Esophagus muscularis mucosa (tissue), 4 donors: ENCODE data around the gene KDM4D. TPM values are rescaled to one million over a fixed set of nuclear protein-coding genes. Genes with fewer than 3 reads are reported as not detected.
"Not testable (repeated sequence)": the region's sequence is repeated elsewhere in the genome, so short reads cannot be mapped to it uniquely, and the experiment has no call there.

Source experiments
- DNase-seq: peaks from one replicate; pipeline ENCODE4 v3.0.0-alpha.2; 2017; ENCODE audit errors: extremely low spot score
- H3K27ac ChIP-seq, 4 donors: fragments of 200-600 bp; sonication (generic); replicated peaks in 1 of 4; 1 replicate in 3 of 4; 2 replicates in 1 of 4; pipeline ENCODE4 v1.5.1; 2016 to 2019; ENCODE audit warnings: mild to moderate bottlenecking in 1 of 4
- H3K27me3 ChIP-seq, 4 donors: fragments of 200-600 bp; sonication (generic); one replicate each; pipeline versions ENCODE4 v1.5.1 to v1.6.0; 2016 to 2019
- H3K36me3 ChIP-seq, 4 donors: fragments of 200-600 bp; sonication (generic); one replicate each; pipeline ENCODE4 v1.5.1; 2016 to 2019
- H3K4me1 ChIP-seq, 4 donors: fragments of 200-600 bp; sonication (generic); one replicate each; pipeline ENCODE4 v1.5.1; 2016 to 2019
- H3K4me3 ChIP-seq, 4 donors: fragments of 200-600 bp; sonication (generic); 1 replicate in 2 of 4; 2 replicates in 2 of 4; pipeline ENCODE4 v1.5.1; 2016 to 2019; ENCODE audit warnings: mild to moderate bottlenecking in 4 of 4, moderate library complexity in 1 of 4
- H3K9me3 ChIP-seq, 4 donors: fragments of 200-600 bp; sonication (generic); 1 replicate in 3 of 4; 2 replicates in 1 of 4; pipeline ENCODE4 v1.5.1; 2016 to 2019
- EP300 ChIP-seq: sonication (generic); formaldehyde crosslinking; IDR thresholded peaks from one replicate; pipeline ENCODE4 v1.6.1; 2017; ENCODE audit warnings: antibody characterized with exemption
- POLR2A ChIP-seq: fragments of 450-650 bp; IDR thresholded peaks from one replicate; pipeline ENCODE4 v1.6.1; 2017; ENCODE audit warnings: antibody characterized with exemption, moderate library complexity, mild to moderate bottlenecking, low read depth
- POLR2AphosphoS5 ChIP-seq, 2 donors: sonication (generic); formaldehyde crosslinking; IDR thresholded peaks; one replicate each; pipeline ENCODE4 v1.6.1; 2017; ENCODE audit warnings: antibody characterized with exemption in 2 of 2
- WGBS: methylation state at CpG from one replicate; pipeline ENCODE4 v1.1.5; 2018; 5-methylcytosine and 5-hydroxymethylcytosine counted together
- intact Hi-C: fragments of 100-400 bp; cut with DNase I; formaldehyde crosslinking; loops from one replicate; pipeline ENCODE4 v1.15.1; 2023
- total RNA-seq, 4 donors: library from RNA; depleted of rRNA; stranded (reverse); fragments of >200 nt; gene quantifications; one replicate each; pipeline versions ENCODE4 v1.1.0 to v1.2.1, GENCODE V29; 2016
- TF ChIP-seq, protein P1 (sequence below), 3 experiments: fragments of 200-600 bp in 2 of 3; fragments of 450-650 bp in 1 of 3; sonication (generic) in 2 of 3; IDR thresholded peaks; one replicate each; pipeline ENCODE4 v1.5.1; 2017 to 2019; ENCODE audit warnings: antibody characterized with exemption in 3 of 3, mild to moderate bottlenecking in 2 of 3, moderate library complexity in 1 of 3

Gene KDM4D
- total RNA-seq, 4 donors from 2014 or later = under 0.01 to 0.58 (median 0.40) TPM

DNA sequence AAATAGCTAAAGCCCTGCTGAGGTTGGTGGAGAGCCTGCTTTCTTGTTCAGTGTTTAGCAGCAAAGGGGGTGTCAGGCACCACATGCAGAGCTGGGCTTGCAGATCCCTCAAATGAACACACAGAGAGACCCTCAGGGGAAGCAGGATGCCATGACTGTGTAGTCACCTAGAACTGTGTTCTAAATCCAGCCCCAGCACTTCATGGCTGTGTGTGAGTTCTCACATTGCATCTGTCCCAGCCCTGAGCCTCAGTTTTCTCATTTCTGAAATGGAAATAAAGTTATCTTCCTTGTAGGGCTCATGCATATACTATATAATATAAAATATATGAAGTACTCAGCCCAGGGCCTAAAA is 47.3 kb upstream of the KDM4D start:
- Histone ChIP-seq H3K27ac (peak overlapping the region; percentile 69 to 76 (median 72)), H3K27me3 (no peaks in the 10 kb centered on the region)

GRCh38 chr11:94926698-94927237 is 46.7 kb upstream of the KDM4D start:
- Histone ChIP-seq H3K27ac (peak overlapping the region; percentile 69 to 76 (median 72)), H3K4me3 (no peak overlapping the region), H3K27me3 (no peaks in the 10 kb centered on the region), H3K9me3 (no peaks in the 10 kb centered on the region), H3K4me1 (peaks cover 36 to 50% (median 49%) of the 10 kb centered on the region in 4 donors), H3K36me3 (no peaks in the 10 kb centered on the region)
- under 1% methylated on average over 6 of the region's 6 CpGs for WGBS
- DNase-seq = no peak
- TF ChIP-seq POLR2AphosphoS5 (IDR thresholded peaks at IDR 0.05) = peak; percentile 55 to 57
- TF ChIP-seq, protein P1, sequence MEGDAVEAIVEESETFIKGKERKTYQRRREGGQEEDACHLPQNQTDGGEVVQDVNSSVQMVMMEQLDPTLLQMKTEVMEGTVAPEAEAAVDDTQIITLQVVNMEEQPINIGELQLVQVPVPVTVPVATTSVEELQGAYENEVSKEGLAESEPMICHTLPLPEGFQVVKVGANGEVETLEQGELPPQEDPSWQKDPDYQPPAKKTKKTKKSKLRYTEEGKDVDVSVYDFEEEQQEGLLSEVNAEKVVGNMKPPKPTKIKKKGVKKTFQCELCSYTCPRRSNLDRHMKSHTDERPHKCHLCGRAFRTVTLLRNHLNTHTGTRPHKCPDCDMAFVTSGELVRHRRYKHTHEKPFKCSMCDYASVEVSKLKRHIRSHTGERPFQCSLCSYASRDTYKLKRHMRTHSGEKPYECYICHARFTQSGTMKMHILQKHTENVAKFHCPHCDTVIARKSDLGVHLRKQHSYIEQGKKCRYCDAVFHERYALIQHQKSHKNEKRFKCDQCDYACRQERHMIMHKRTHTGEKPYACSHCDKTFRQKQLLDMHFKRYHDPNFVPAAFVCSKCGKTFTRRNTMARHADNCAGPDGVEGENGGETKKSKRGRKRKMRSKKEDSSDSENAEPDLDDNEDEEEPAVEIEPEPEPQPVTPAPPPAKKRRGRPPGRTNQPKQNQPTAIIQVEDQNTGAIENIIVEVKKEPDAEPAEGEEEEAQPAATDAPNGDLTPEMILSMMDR (IDR thresholded peaks at IDR 0.05) = no peak
- intact Hi-C loops = no loop called here

More for the DNA sequence above, 47.3 kb upstream of the KDM4D start:
- no peak for DNase-seq
- Histone ChIP-seq H3K36me3 (no peaks in the 10 kb centered on the region), H3K4me3 (no peak overlapping the region), H3K4me1 (peaks cover 36 to 50% (median 49%) of the 10 kb centered on the region in 4 donors), H3K9me3 (no peaks in the 10 kb centered on the region)
- intact Hi-C loops = no loop called here
- TF ChIP-seq, protein P1 (IDR thresholded peaks at IDR 0.05) = no peak
- TF ChIP-seq EP300 = no peak

DNA sequence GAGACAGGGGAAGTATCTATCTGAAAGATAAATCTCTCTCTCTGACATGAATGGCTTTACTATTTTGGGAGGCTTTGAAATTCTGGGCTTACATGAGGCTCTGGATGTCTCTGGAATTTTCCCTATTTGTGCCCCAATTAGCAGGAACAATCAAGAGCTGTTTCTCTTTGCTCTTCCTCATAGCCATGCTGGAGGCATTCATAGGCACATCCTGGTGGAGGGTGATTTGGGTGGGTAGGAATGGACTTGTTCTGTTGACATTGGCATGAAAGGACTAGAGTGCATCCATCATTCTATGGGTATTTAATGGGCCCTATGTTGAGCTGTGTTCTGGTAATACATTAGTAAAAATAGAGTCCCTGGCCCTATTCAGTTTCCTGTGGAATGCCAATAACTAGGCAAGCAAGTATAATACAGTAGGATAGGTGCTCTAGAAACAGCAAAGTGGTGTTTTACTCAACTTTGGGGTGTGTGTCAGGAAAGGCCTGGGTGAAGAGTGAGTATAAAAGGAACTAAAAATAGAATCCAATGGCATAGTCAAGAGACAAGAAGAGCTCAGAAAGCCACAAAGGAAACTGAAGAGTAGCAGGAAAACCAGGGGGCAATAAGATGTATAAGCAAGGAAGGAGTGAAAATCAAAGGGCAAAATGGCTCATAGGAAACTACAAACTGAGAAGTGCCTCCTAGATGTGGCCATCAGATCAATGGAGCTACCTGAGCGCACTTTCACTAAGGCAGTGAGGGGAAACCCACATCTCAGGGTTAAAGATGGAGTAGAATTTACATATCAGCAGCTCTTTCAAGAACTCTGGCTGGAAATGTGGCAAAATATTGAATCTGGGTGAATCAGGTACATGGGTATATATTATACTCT is 45.2 kb upstream of the KDM4D start:
- 96% methylated on average over 1 of the region's 1 CpG for WGBS
- Histone ChIP-seq H3K9me3 (no peaks in the 10 kb centered on the region), H3K27ac (peak overlapping the region; percentile 69 to 76 (median 72)), H3K4me3 (no peak overlapping the region), H3K36me3 (no peaks in the 10 kb centered on the region), H3K27me3 (no peaks in the 10 kb centered on the region), H3K4me1 (peaks cover 42 to 58% (median 56%) of the 10 kb centered on the region in 4 donors)
- no peak for DNase-seq
- TF ChIP-seq EP300 (no peak), POLR2A (no peak), POLR2AphosphoS5 (IDR thresholded peaks at IDR 0.05) (no peak)
- TF ChIP-seq, protein P1 (IDR thresholded peaks at IDR 0.05) = no peak
- intact Hi-C loops = no loop called here

DNA sequence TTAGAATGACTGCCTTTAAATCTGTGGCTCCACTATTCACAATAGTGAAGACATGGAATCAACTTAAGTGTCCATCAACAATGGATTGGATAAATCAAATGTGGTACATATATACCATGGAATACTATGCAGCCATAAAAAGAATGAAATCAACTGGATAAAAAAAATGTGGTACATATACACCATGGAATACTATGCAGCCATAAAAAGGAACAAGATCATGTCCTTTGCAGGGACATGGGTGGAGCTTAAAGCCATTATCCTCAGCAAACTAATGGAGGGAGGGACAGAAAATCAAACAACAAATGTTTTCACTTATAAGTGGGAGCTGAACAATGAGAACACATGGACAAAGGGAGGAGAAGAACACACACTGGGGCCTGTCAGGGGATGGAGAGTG is 41.4 kb upstream of the KDM4D start:
- H3K4me1 ChIP-seq = peaks cover 27 to 47% (median 40%) of the 10 kb centered on the region in 4 donors
- H3K9me3 ChIP-seq, H3K27me3 ChIP-seq, H3K4me3 ChIP-seq, H3K27ac ChIP-seq, intact Hi-C loops, H3K36me3 ChIP-seq, DNase-seq: not testable (repeated sequence)

GRCh38 chr11:94932503-94932902 is 41.0 kb upstream of the KDM4D start:
- TF ChIP-seq POLR2AphosphoS5 (IDR thresholded peaks at IDR 0.05) (no peak), EP300 (no peak)
- Histone ChIP-seq H3K4me1 (peaks cover 23 to 44% (median 36%) of the 10 kb centered on the region in 4 donors), H3K36me3 (no peaks in the 10 kb centered on the region), H3K9me3 (no peaks in the 10 kb centered on the region), H3K27ac (peak overlapping the region in 3 of 4 donors; percentile 18 to 53 (median 25)), H3K27me3 (no peaks in the 10 kb centered on the region), H3K4me3 (no peak overlapping the region)
- 90% methylated on average over 5 of the region's 5 CpGs for WGBS
- no peak for DNase-seq
- intact Hi-C loops = no loop called here
